Cardiac septum (tissue), 1 donor: ENCODE results near the gene ZNF273. TPM values are rescaled to one million over a fixed set of nuclear protein-coding genes. Genes with fewer than 3 reads are reported as not detected.
"Not testable (repeated sequence)": the region's sequence is repeated elsewhere in the genome, so short reads cannot be mapped to it uniquely, and the experiment has no call there.

Experiments
- DNase-seq: peaks from one replicate; pipeline ENCODE4 v3.0.0-alpha.2; 2020; ENCODE audit warnings: low spot score
- intact Hi-C: fragments of 100-400 bp; cut with DNase I; formaldehyde crosslinking; loops from one replicate; pipeline ENCODE4 v1.14.0; 2022
- long read RNA-seq: library from polyadenylated mRNA; unstranded; transcript quantifications from one replicate; pipeline ENCODE4 v2.0.0, GENCODE V29; 2021
- total RNA-seq: library from RNA; stranded (reverse); fragmentation: NEBNext Ultra II Directional; extraction: Animal tissue kit (Norgen Biotek cat#: 25700); gene quantifications from one replicate; pipeline ENCODE4 v1.2.1, GENCODE V29; 2021
- donor health status: DM: no; HTN: no; CAD: no.

The ZNF273 gene
- total RNA-seq: 3.0 TPM
- long read RNA-seq, partial matches to known transcripts: 0 of 5 reads
- long read RNA-seq, other reads (novel, unspliced or antisense): 5 of 5 reads

- peak; percentile 96 for DNase-seq
- intact Hi-C loops: no loop called here
These were observed at the start of gene ZNF273 for GRCh38 chr7:64902806-64903721. Gene ZNF273 (plus strand): TSS chr7:64903273. CDS start chr7:64903318, 45 bp downstream.

GRCh38 chr7:64853679-64854078, 49.4 kb upstream of the ZNF273 start:
- no peak for DNase-seq
- intact Hi-C loops: no loop called here

- no peak for DNase-seq
- intact Hi-C loops: no loop called here
These were observed 48.1 kb upstream of the ZNF273 start for GRCh38 chr7:64854969-64855368.

- intact Hi-C loops: no loop called here
- DNase-seq: no peak
These were observed 40.1 kb upstream of the ZNF273 start for GRCh38 chr7:64863021-64863420.

GRCh38 chr7:64863530-64863929, 39.5 kb upstream of the ZNF273 start:
- DNase-seq, intact Hi-C loops: not testable (repeated sequence)

GRCh38 chr7:64863969-64864368, 39.1 kb upstream of the ZNF273 start:
- intact Hi-C loops: no loop called here

GRCh38 chr7:64867863-64868440, 35.1 kb upstream of the ZNF273 start:
- intact Hi-C loops: no loop called here

More at GRCh38 chr7:64863969-64864368, 39.1 kb upstream of the ZNF273 start:
- DNase-seq: no peak

GRCh38 chr7:64868499-64868898, 34.6 kb upstream of the ZNF273 start:
- DNase-seq: no peak
- intact Hi-C loops: no loop called here

More at GRCh38 chr7:64867863-64868440, 35.1 kb upstream of the ZNF273 start:
- no peak for DNase-seq

- no peak for DNase-seq
- intact Hi-C loops: no loop called here
These were observed 33.9 kb upstream of the ZNF273 start for GRCh38 chr7:64869121-64869725.

- intact Hi-C loops: no loop called here
These were observed 33.0 kb upstream of the ZNF273 start for GRCh38 chr7:64869912-64870562.

GRCh38 chr7:64870656-64871055, 32.4 kb upstream of the ZNF273 start:
- no peak for DNase-seq
- intact Hi-C loops: no loop called here

More at GRCh38 chr7:64869912-64870562, 33.0 kb upstream of the ZNF273 start:
- peak; percentile 71 for DNase-seq

GRCh38 chr7:64871761-64872160, 31.3 kb upstream of the ZNF273 start:
- intact Hi-C loops: no loop called here
- no peak for DNase-seq

GRCh38 chr7:64872351-64873154, 30.5 kb upstream of the ZNF273 start:
- intact Hi-C loops: no loop called here
- DNase-seq: no peak

- DNase-seq: no peak
- intact Hi-C loops: no loop called here
These were observed 29.9 kb upstream of the ZNF273 start for GRCh38 chr7:64873155-64873500.

GRCh38 chr7:64873517-64873916, 29.6 kb upstream of the ZNF273 start:
- intact Hi-C loops: no loop called here
- DNase-seq: no peak

- DNase-seq: no peak
- intact Hi-C loops: no loop called here
These were observed 29.0 kb upstream of the ZNF273 start for GRCh38 chr7:64874114-64874513.

- peak; percentile 54 for DNase-seq
- intact Hi-C loops: no loop called here
These were observed 28.4 kb upstream of the ZNF273 start for GRCh38 chr7:64874562-64875250.

- intact Hi-C loops: no loop called here
- no peak for DNase-seq
These were observed 27.8 kb upstream of the ZNF273 start for GRCh38 chr7:64875258-64875657.
